SW 1271 (cell line): ENCODE data around the gene TMEM127.
"Not testable (repeated sequence)": the region's sequence is repeated elsewhere in the genome, so short reads cannot be mapped to it uniquely, and the experiment has no call there.

Experiments used
- DNase-seq, 2 experiments: peaks; one replicate each; lab custom pipeline; 2025; lab: John Stamatoyannopoulos, UW

Gene TMEM127

GRCh38 chr2:96264086-96264485 lies 1.7 kb downstream of the TMEM127 start:
- DNase-seq = no peak

DNA sequence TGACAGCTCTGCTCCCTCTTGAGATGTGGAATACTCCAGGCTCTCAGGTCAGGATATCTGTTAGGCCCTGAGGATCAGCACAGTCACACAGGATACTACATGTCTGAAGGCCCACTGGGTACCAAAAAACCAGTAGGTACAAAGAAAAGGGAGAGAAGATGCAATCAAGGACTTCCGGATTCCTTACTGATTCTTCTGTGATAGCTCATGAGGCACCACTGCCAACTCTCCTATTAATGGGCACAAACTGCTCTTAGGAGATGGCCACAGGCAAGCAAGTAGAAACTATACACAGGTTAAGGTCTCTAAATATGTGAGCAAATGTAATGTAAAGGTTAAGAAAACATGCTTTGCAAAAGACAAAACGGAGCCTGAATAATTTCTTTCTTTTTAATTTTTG lies 3.5 kb downstream of the TMEM127 start:
- DNase-seq = no peak

DNA sequence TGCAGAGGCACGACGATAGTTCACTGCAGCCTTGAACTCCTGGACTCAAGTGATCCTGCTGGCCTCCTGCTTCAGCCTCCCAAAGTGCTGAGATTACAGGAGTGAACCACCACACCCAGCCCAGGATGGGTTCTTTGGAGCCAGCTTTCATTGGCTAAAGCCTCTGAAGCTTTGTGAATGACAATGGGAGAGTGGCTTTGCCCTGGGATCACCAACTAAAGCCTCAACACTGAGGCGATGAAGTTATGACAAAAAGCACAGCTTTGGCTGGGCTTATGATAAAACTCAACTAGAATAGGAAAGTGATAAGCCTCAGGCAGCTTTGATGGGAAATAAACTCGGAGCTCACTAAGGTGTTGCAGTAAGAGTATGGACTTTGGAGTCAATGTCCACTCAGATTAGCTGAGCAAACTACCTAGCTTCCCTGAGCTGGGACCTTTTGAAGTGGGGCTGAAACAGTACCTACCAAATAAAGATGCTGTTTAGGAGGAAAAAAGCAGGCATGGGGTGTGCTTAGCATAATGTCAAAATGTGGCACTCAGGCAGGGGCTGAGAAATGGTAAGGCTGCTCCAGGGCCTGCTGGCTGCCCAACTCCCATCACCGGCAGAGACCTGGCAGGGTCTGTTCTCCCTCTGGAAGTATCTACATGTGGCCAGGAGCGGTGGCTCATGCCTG lies 4.3 kb downstream of the TMEM127 start:
- no peak for DNase-seq

- DNase-seq = peak; percentile 84 to 98
These were observed 5.2 kb downstream of the TMEM127 start for GRCh38 chr2:96260387-96261260.

DNA sequence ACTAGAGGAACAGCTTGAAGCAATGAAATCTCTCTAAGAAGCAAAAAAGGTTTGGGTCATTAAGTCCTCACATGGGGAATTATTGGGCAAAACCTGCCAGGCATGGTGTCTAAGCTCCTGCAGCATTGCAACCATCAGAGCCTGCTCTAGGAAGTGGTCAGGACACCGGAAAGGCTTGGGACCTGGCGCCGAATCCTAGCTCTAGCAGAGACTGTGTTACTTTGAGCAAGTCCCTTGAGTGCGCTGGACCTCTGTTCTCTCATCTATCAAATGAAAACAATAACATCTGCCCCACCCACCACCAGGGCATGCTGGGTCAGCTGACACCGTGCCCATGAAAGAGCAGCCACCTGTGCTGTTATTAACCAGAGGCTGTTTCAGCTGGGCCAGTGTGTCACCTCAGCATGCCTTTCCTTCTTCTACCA lies 6.3 kb downstream of the TMEM127 start:
- no peak for DNase-seq

- no peak for DNase-seq
These were observed 7.4 kb downstream of the TMEM127 start for GRCh38 chr2:96258166-96259022.

- not testable (repeated sequence) for DNase-seq
These were observed 8.1 kb downstream of the TMEM127 start for GRCh38 chr2:96257744-96258143.

GRCh38 chr2:96256611-96257113 lies 9.1 kb downstream of the TMEM127 start:
- no peak for DNase-seq

GRCh38 chr2:96254571-96254970 lies 11.2 kb downstream of the TMEM127 start:
- DNase-seq = no peak

DNA sequence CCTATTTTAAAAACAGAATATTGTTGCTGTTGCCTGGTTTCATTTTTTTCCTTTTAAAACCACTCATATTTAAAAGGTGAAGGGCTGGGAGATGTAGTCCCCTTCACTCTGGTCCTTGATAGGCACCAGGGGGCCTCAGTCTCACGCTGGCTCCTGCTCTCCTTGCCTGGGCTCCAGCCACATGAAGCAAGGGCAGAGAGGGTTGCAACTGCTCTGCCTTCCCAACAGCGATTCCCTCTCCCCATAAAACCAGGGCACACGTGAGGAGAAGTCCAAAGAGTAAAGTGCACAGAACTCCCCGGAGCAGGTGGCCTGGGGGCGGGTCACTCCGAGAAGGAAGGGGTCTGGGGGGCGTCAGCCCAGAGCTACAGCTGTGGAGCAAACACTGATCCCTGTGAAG lies 12.8 kb downstream of the TMEM127 start:
- DNase-seq = no peak

DNA sequence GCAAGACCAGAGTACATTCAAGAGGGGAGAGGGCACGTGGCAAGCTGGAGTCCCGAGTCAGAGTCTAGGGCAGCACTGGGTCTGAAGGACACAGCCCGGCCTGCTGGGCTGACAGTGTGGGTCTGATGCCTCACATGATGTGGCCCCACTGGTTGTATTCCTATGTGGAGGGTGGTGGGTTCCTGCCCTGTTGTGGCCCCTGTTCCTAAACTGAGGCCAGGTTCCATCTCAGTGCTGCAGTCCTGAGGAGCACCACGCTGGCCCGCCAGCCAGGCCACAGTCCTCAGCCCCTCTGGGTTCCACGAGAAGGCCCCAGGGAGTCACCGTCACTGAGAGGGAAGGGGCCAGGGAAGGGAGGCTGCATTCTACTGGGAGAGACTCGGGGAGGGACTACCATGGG lies 13.3 kb downstream of the TMEM127 start:
- DNase-seq = no peak

DNA sequence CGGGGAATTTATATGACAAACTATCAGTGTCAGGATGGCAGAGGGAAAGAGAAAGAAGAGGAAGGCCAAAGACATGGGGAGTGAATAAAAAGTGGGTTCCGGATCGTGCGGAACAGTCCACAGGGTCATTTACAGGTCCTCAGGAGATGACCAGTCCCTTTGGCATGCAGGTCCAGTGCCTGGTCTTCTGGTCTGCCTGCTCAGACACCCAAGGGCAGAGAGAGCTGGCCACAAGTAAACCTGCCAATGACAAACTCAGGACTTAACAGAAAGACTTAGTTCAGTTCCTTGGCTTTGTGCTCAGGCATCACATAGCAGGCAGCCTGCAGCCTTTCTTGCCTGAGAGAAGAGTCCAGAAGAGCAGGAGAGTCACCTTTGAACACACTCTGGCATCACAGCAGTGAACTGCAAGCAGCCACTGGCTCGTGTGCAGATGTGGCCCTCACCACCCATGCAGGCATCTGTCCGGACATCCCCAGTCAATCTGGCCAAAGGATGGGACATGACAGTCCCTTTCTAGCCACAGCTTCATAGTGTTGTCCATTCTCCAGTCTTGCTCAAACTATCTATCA lies 14.0 kb downstream of the TMEM127 start:
- peak; percentile 66 to 89 for DNase-seq

DNA sequence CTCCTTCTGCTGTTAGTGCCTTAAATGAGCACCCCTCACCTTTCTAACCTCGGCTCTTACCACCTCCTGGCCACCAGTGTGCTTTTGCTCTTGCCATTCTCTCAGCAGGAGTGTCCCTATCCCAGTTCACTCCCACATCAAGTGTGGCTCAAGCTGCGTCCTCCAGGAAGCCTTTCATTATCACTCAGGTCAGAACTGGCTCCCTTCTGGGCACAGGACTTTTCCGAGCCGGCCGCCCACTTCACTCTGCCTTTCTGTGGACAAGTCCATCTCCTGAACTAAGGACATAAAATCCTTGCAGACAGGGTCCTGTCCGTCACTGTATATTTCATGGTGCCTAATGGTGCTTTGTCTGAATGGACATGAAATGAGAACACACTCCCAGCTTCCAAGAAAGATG lies 15.6 kb downstream of the TMEM127 start:
- DNase-seq = no peak

- DNase-seq = no peak
These were observed 16.1 kb downstream of the TMEM127 start for GRCh38 chr2:96249654-96250053.

- no peak for DNase-seq
These were observed 17.2 kb downstream of the TMEM127 start for GRCh38 chr2:96248624-96249023.

GRCh38 chr2:96247896-96248295 lies 17.9 kb downstream of the TMEM127 start:
- DNase-seq = no peak

DNA sequence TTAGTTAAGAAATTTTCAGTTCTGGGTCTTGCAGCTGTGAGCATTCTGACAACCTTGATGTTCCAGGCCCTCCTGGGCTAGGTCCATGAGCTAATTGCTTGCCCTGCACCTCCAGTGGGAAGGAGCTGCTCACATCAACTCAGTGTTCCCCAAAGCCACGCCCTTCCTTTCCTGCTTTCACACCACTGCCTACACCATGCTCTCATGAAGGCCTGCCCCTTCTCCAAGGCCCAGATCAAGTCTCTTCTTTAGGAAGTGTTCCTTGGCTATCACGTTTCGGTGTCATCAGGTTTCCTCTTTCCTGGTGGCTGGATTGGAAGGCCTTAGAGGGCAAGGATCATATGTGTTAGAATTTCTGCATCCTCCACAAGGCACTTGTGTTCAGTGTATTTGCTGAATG lies 18.8 kb downstream of the TMEM127 start:
- no peak for DNase-seq

- DNase-seq = no peak
These were observed 20.0 kb downstream of the TMEM127 start for GRCh38 chr2:96245609-96246390.

GRCh38 chr2:96243843-96244242 lies 22.0 kb downstream of the TMEM127 start:
- DNase-seq = no peak

GRCh38 chr2:96241900-96242611 lies 23.7 kb downstream of the TMEM127 start:
- no peak for DNase-seq
